ENCODE measurements around the gene SLC6A6. TPM values are rescaled to one million over a fixed set of nuclear protein-coding genes. Genes with fewer than 3 reads are reported as not detected.

The SLC6A6 gene
- total and polyA plus RNA-seq, 2 experiments from 2014 or later: 27.5 to 150 TPM

- peaks cover 28% of the 10 kb centered on the region for H3K4me1 Mint-ChIP-seq
- H3K27me3 Mint-ChIP-seq (ENCODE audit: insufficient read depth, low read depth, poor library complexity): peaks cover 16% of the 10 kb centered on the region
- TF ChIP-seq ZNF462 (CRISPR knock-in tag; IDR thresholded peaks at IDR 0.05) (no peak), CTCF (conservative IDR thresholded peaks at IDR 0.05; ENCODE audit: low read depth in 2 of 2) (no peak), ETS1 (IDR thresholded peaks at IDR 0.05) (no peak), EZH2 (IDR thresholded peaks at IDR 0.05; ENCODE audit: low read depth, unreplicated experiment) (no peak), POLR2AphosphoS5 (IDR thresholded peaks at IDR 0.05; ENCODE audit: low read depth) (no peak), JUNB (IDR thresholded peaks at IDR 0.05; ENCODE audit: unreplicated experiment) (no peak), CREB1 (CRISPR knock-in tag; IDR thresholded peaks at IDR 0.05; ENCODE audit: low read depth) (no peak), STAT1 (IDR thresholded peaks at IDR 0.05; ENCODE audit: unreplicated experiment) (no peak), ZNF331 (CRISPR knock-in tag; IDR thresholded peaks at IDR 0.05; ENCODE audit: low read depth) (no peak), NANOG (IDR thresholded peaks at IDR 0.05; ENCODE audit: borderline replicate concordance) (no peak), REST (IDR thresholded peaks at IDR 0.05; ENCODE audit: unreplicated experiment) (no peak), EZH2phosphoT487 (IDR thresholded peaks at IDR 0.05; ENCODE audit: unreplicated experiment) (no peak), ZNF114 (CRISPR knock-in tag; IDR thresholded peaks at IDR 0.05) (no peak)
- no peaks in the 10 kb centered on the region for H3K36me3 Mint-ChIP-seq (ENCODE audit: low read depth)
- no peak overlapping the region for H3K4me3 Mint-ChIP-seq
- Histone ChIP-seq H3K4me1 (ENCODE audit: insufficient read depth) (no peaks in the 10 kb centered on the region), H3K4me2 (no peak overlapping the region), H3K9me2 (ENCODE audit: insufficient read depth) (no peaks in the 10 kb centered on the region), H3K27me3 (ENCODE audit: insufficient read depth) (no peaks in the 10 kb centered on the region), H3F3A (replicated peaks; ENCODE audit: low read depth) (no peaks in the 10 kb centered on the region), H3K36me3 (ENCODE audit: insufficient read depth) (no peaks in the 10 kb centered on the region), H3K4me3 (no peak overlapping the region), H3K79me2 (replicated peaks; ENCODE audit: insufficient read depth) (no peaks in the 10 kb centered on the region), H3K27ac (ENCODE audit: low read depth) (no peak overlapping the region), H2AFZ (no peak overlapping the region), H4K20me1 (replicated peaks; ENCODE audit: insufficient read depth) (no peaks in the 10 kb centered on the region)
- DNase-seq (ENCODE audit: low spot score) (no peak), ATAC-seq (no peak)
- H3K9me3 Mint-ChIP-seq: no peaks in the 10 kb centered on the region
- H3K27ac Mint-ChIP-seq: no peak overlapping the region
These were observed 29.8 kb upstream of the SLC6A6 start for GRCh38 chr3:14372587-14372986.

Measured in GM23338 (cell line).